GM12874 (cell line): ENCODE results near the gene NINL.

ENCODE experiments used
- TF ChIP-seq, protein P1 (sequence below): IDR thresholded peaks from 2 replicates; pipeline ENCODE4 v1.5.1; 2011; ENCODE audit warnings: low read depth, mild to moderate bottlenecking, control low read depth, low read length, moderate library complexity; ENCODE audit not compliant: insufficient read depth

The NINL gene

DNA sequence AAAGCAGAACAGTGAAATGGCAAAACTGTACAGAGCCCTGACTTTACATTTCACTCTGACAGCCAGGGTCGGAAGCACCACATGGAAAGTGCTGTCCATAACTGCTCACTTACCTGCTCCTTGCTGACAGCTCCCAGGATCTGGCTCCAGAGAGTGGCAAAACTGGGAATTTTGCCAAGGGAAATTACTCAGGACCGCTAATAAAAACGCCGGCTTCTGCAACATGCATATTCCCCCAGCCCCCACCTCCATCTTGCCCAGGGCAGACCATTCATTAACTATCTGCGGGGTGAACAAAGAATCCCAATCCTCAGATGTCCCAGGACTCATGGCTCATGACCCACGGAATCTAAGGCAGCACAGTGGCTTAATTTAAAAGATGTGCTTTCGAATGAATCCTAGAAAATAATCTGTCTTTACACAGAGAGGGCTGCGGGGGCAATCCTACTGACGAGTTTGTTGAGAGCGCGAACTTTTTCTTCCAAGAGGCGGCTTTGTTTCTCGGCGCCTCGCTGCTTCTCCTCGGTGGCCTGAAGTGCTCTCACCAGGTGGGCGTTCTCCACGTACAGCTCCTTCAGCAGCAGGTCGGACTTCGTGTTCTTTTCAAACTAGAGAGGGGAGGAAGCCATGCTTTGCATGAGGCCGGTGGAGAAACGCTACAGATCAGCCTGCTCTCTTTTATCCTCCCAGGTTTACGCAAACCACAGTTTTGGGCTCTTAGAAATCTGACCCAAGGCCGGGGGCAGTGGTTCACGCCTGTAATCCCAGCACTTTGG is 132.1 kb downstream of the NINL start:
- TF ChIP-seq, protein P1, sequence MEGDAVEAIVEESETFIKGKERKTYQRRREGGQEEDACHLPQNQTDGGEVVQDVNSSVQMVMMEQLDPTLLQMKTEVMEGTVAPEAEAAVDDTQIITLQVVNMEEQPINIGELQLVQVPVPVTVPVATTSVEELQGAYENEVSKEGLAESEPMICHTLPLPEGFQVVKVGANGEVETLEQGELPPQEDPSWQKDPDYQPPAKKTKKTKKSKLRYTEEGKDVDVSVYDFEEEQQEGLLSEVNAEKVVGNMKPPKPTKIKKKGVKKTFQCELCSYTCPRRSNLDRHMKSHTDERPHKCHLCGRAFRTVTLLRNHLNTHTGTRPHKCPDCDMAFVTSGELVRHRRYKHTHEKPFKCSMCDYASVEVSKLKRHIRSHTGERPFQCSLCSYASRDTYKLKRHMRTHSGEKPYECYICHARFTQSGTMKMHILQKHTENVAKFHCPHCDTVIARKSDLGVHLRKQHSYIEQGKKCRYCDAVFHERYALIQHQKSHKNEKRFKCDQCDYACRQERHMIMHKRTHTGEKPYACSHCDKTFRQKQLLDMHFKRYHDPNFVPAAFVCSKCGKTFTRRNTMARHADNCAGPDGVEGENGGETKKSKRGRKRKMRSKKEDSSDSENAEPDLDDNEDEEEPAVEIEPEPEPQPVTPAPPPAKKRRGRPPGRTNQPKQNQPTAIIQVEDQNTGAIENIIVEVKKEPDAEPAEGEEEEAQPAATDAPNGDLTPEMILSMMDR = no peak

DNA sequence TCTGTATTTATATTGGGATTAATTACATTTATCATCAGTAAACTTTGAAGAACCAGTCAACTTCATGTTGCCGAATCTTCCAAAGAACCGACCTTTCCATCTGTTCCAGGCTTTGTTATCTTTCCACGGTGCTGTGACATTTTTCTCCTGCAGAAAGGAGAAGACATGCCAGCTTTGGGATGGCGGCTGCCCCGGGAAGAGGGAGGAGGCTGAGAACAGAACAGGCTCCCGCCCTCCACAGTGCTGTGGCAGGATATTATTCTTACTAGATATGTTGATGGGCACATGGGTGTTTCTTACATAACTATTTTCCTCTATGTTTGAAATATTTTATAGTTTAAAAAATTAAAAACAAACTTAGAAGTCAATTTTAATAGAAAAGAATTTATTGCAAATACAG is 133.0 kb downstream of the NINL start:
- TF ChIP-seq, protein P1 = no peak

DNA sequence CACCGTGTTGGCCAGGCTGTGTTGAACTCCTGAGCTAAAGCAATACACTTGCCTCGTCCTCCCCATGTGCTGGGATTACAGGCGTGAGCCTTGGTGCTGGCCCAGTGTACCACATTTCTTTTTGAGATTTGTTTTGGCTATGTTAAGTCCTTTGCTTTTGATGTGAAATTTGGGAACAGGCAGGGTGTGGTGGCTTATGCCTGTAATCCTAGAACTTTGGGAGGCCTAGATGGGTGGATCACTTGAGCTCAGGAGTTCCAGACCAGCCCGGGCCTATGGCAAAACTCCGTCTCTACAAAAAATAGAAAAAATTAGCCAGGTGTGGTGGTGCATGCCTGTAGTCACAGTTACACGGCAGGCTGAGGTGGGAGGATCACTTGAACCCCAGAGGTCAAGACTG is 137.7 kb downstream of the NINL start:
- TF ChIP-seq, protein P1 = no peak

DNA sequence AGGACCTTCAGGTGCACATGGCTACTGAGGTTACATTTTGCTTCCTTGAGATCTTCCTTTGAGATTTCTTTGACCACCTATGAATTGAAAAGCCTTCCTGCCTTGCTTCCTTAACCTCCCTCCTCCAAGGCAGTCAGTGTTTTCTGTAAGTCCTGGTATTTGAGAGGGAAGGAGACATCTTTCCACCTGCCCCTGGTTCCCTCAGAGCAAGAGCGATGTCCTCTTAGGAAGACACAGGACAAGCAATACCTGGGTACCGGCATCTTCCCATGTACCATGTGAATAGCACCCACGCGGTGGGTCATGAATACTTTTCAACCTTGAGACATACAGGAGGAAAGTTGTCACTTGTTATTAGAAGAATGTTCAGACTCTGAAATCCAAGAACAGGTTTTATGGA is 140.8 kb downstream of the NINL start:
- TF ChIP-seq, protein P1 = no peak

DNA sequence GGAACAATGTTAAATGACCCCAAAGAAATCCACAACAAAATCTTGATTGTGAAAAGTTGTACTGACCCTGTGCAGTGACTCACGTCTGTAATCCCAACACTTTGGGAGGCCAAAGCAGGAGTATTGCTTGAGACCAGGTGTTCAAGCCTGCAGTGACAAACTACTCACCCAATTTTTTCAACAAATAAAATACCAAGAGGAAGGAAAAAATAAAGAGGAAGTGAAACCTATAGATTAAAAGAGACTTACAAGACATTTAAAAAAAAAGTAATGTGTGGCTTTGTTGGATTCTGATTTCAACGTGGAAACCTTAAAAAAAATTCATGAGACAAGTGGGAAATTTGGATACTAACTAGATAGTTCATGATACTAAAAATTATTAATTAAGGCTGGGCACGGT is 146.0 kb downstream of the NINL start:
- TF ChIP-seq, protein P1 = no peak

DNA sequence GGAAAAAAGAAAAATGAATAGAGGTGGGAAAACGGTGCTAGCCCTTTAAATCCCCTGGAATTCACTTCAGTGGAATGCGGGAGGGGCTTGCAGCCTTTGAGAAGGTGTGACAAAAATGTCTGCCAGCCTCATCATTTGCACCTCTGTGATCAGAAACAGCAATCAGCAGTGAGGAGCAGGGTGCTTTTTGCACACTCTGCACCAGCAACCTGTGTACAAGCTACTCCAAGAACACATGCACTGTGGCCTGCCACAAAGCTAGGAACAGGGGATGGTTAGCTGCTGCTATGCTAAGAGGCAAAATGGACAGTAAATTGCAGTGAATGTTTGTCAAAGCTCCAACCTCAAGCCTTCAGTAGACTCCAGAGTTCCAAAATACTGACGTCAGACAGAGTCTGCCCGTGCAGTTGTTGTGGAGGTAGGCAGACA is 148.2 kb downstream of the NINL start:
- TF ChIP-seq, protein P1 = no peak

DNA sequence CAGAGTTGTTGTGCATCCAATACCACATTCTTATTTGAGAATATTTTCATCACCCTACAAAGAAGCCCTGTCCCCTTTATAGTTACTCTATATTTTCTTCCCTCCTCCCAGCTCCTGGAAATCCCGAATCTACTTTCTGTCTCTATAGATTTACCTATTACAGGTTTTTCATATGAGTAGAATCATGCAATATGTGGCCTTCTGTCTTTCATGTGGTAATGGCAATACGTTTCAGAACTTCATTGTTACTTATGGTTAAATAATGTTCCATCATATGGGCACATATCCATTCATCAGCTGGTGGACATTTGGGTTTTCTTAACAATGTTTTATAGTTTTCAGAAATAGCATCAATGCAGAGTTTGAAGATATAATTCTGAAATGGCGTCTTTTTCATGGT is 160.8 kb downstream of the NINL start:
- TF ChIP-seq, protein P1 = no peak

DNA sequence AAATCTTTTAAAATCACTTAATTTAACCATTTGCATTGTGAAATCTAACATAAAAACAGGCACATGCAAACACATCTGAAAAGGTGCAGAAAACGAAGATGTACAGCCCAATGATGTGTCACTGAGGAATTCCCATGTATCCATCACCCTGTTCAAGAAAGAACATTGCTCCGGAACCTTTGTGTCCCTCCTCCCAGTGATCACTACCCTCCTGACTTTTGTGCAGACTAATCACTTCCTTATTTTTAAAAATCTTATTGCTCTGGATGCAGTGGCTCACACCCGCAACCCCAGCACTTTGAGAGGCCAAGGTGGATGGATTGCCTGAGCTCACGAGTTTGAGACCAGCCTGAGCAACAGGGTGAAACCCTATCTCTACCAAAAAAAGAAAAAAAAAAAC is 163.3 kb downstream of the NINL start:
- TF ChIP-seq, protein P1 = no peak
